Tibial nerve (tissue), 3 donors: ENCODE results near the gene CAMTA1.

Experiments
- POLR2A ChIP-seq, 2 donors: fragments of 450-650 bp; IDR thresholded peaks; one replicate each; pipeline ENCODE4 v1.6.1; 2017; ENCODE audit warnings: antibody characterized with exemption in 2 of 2, mild to moderate bottlenecking in 2 of 2, moderate library complexity in 2 of 2
- TF ChIP-seq, protein P1 (sequence below), 5 experiments: fragments of 200-600 bp in 3 of 5; fragments of 450-650 bp in 2 of 5; sonication (generic) in 3 of 5; IDR thresholded peaks; one replicate each; pipeline ENCODE4 v1.5.1; 2016 to 2019; ENCODE audit warnings: antibody characterized with exemption in 5 of 5, mild to moderate bottlenecking in 3 of 5, moderate library complexity in 2 of 5

GRCh38 chr1:6796095-6796494 lies 10.8 kb downstream of the CAMTA1 start:
- no peak for TF ChIP-seq POLR2A (IDR thresholded peaks at IDR 0.05)
- TF ChIP-seq, protein P1, sequence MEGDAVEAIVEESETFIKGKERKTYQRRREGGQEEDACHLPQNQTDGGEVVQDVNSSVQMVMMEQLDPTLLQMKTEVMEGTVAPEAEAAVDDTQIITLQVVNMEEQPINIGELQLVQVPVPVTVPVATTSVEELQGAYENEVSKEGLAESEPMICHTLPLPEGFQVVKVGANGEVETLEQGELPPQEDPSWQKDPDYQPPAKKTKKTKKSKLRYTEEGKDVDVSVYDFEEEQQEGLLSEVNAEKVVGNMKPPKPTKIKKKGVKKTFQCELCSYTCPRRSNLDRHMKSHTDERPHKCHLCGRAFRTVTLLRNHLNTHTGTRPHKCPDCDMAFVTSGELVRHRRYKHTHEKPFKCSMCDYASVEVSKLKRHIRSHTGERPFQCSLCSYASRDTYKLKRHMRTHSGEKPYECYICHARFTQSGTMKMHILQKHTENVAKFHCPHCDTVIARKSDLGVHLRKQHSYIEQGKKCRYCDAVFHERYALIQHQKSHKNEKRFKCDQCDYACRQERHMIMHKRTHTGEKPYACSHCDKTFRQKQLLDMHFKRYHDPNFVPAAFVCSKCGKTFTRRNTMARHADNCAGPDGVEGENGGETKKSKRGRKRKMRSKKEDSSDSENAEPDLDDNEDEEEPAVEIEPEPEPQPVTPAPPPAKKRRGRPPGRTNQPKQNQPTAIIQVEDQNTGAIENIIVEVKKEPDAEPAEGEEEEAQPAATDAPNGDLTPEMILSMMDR (IDR thresholded peaks at IDR 0.05) = no peak
